Measurements from ENCODE around the gene ANKEF1.
A peak's percentile ranks its signal among the peaks of the same experiment; 100 is the strongest.
"Not testable (repeated sequence)": the region's sequence is repeated elsewhere in the genome, so short reads cannot be mapped to it uniquely, and the experiment has no call there.

The ANKEF1 gene

DNA sequence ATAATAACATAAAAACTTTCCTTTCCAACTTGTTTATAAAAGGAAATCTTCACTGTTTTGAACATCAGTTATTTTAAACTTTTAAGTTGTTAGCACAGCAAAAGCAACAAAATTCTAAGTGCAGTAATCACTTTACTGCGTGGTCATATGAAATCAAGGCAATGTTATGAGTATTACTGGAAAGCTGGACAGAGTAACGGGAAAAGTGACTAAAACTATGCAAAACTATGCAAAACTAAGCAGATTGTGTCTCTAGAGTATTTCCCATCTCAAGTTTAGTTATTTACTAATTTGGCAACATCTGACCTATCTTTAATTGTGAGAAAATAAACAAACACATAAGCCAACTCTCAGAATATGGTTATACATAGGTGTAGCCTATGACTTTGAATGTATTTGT, 10.9 kb upstream of the ANKEF1 start:
- no peak overlapping the region for H3K4me3 ChIP-seq (ENCODE audit: low read length)
- TF ChIP-seq, protein P1, sequence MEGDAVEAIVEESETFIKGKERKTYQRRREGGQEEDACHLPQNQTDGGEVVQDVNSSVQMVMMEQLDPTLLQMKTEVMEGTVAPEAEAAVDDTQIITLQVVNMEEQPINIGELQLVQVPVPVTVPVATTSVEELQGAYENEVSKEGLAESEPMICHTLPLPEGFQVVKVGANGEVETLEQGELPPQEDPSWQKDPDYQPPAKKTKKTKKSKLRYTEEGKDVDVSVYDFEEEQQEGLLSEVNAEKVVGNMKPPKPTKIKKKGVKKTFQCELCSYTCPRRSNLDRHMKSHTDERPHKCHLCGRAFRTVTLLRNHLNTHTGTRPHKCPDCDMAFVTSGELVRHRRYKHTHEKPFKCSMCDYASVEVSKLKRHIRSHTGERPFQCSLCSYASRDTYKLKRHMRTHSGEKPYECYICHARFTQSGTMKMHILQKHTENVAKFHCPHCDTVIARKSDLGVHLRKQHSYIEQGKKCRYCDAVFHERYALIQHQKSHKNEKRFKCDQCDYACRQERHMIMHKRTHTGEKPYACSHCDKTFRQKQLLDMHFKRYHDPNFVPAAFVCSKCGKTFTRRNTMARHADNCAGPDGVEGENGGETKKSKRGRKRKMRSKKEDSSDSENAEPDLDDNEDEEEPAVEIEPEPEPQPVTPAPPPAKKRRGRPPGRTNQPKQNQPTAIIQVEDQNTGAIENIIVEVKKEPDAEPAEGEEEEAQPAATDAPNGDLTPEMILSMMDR (IDR thresholded peaks at IDR 0.05; ENCODE audit: insufficient read depth, low read depth, low read length, missing control alignments): no peak
- no peak for DNase-seq (ENCODE audit: low read depth)

DNA sequence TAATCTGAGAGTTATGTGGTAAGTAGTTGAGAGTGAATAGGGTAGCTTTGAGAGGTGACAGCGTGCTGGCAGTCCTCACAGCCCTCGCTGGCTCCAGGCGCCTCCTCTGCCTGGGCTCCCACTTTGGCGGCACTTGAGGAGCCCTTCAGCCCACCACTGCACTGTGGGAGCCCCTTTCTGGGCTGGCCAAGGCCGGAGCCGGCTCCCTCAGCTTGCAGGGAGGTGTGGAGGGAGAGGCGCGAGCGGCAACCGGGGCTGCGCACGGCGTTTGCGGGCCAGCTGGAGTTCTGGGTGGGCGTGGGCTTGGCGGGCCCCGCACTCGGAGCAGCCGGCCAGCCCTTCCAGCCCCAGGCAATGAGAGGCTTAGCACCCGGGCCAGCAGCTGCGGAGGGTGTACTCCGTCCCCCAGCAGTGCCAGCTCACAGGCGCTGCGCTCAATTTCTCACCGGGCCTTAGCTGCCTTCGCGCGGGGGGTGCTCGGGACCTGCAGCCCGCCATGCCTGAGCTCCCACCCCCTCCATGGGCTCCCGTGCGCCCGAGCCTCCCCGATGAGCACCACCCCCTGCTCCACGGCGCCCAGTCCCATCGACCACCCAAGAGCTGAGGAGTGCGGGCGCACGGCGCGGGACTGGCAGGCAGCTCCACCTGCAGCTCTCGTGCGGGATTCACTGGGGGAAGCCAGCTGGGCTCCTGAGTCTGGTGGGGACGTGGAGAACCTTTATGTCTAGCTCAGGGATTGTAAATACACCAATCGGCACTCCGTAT, 3.2 kb upstream of the ANKEF1 start:
- DNase-seq (ENCODE audit: low read depth); H3K4me3 ChIP-seq (ENCODE audit: low read length): not testable (repeated sequence)

DNA sequence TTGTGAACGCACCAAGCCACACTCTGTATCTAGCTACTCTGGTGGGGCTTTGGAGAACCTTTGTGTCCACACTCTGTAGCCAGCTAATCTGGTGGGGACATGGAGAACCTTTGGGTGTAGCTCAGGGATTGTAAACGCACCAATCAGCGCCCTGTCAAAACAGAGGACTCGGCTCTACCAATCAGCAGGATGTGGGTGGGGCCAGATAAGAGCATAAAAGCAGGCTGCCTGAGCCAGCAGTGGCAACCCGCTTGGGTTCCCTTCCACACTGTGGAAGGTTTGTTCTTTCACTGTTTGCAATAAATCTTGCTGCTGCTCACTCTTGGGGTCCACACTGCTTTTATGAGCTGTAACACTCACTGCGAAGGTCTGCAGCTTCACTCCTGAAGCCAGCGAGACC, 2.5 kb upstream of the ANKEF1 start:
- not testable (repeated sequence) for H3K4me3 ChIP-seq (ENCODE audit: low read length); DNase-seq (ENCODE audit: low read depth)

DNA sequence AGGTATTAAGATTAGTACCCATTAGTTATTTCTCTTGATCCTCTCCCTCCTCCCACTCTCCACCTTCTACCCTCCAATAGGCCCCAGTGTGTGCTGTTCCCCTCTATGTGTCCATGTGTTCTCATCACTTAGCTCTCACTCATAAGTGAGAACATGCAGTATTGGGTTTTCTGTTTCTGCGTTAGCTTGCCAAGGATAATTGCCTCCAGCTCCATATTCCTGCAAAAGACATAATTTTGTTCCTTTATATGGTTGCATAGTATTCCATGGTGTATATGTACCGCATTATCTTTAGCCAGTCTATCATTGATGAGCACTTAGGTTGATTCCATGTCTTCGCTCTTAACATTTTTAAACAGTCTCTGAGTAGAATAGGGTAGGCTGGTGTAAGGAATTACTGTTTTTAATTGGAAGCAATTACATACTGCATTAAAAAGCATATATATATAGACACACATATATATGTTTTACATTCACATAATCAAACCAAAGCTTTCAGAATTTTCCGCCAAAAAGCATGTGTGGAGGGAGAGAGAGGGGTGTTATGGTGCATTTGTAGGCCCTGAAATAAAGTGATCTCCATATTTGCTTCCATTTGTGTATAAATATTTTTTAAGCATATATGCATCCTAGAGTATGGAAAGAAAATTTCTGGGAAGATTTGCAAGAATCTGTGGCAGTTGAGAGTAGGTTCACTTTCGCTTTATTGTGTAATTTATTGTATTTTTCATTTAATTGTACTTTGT, 709 bp upstream of the ANKEF1 start:
- no peak overlapping the region for H3K4me3 ChIP-seq (ENCODE audit: low read length)
- TF ChIP-seq, protein P1 (IDR thresholded peaks at IDR 0.05; ENCODE audit: insufficient read depth, low read depth, low read length, missing control alignments): no peak
- no peak for DNase-seq (ENCODE audit: low read depth)

DNA sequence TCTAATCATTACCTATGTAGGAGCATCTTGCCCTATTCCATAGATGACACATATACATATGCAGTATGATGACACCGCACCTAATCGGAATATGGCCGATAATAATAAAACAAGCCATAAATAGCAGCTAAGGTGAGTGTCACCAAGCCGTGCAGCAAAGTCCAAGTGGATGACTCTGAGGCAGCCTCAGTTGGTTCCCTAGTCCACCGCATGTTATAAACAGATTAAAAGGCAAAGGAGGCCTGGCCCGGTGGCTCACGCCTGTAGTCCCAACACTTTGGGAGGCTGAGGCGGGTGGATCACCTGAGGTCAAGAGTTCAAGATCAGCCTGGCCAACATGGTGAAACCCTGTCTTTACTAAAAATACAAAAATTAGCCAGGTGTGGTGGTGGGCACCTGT, 1.5 kb downstream of the ANKEF1 start:
- DNase-seq (ENCODE audit: low read depth); H3K4me3 ChIP-seq (ENCODE audit: low read length): not testable (repeated sequence)

DNA sequence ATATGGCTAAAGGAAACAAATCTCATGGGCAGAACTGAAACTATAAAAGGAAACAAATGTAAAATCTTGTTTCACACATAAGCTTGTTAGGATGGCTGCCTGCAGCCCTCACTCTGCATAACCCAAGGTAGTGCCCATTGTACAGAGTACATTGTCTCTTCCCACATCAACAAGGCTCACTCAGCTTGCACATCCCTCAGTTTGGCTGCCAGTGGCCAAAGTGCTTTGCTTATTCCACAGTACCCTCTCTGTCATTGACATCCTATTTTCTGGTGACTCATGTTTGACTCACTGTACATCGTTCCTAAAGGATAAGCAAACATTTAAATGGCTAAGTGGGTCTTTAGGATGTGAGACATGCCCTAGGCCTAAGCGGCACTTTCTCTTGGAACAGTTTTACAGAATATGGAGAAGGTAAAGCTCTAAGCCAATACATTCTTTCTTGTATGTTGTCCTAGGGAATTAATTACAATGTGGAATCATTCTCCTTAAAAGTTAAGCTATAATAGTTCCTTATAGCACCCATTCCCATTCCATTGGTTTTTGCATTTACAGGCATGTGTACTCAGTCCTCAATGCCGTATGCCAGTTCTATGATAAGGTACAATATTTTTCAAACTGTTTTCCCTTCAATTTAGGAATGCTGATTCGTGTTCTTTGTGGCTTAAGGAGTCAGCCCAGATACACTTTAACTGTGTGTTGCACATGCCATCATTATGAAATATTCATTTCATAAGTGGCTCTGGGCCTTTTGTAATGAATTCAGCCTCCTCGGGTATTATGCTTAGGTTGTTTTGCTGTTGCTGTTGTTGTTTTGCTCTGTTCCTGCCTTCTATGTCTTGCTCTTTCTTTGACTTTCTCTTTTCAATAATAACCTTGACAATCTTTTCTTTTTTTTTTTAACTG, 5.5 kb downstream of the ANKEF1 start:
- TF ChIP-seq, protein P1 (IDR thresholded peaks at IDR 0.05; ENCODE audit: insufficient read depth, low read depth, low read length, missing control alignments): no peak

DNA sequence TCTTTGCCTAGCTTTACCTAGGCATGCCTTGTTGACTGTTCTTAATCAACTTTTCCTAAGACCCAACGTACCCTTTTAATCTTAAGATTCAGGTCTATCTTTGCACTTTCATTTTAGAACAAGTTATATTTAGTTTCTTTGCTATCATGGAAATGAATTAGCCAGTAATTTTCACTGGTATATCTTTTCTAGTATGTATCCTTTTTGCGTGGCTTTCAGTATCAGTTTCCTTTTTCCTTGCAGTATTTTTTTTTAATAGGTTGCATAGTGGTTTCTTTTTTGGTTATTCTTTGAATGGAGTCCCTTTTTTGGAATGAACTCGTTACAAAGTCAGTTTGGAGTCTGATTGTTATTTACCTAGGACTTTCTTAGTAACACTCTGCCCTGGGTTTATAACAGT, 7.3 kb downstream of the ANKEF1 start:
- DNase-seq (ENCODE audit: low read depth): no peak
- TF ChIP-seq, protein P1 (IDR thresholded peaks at IDR 0.05; ENCODE audit: insufficient read depth, low read depth, low read length, missing control alignments): no peak
- no peak overlapping the region for H3K4me3 ChIP-seq (ENCODE audit: low read length)

More for the DNA sequence above, 5.5 kb downstream of the ANKEF1 start:
- H3K4me3 ChIP-seq (ENCODE audit: low read length): no peak overlapping the region
- peak; percentile 79 for DNase-seq (ENCODE audit: low read depth)

DNA sequence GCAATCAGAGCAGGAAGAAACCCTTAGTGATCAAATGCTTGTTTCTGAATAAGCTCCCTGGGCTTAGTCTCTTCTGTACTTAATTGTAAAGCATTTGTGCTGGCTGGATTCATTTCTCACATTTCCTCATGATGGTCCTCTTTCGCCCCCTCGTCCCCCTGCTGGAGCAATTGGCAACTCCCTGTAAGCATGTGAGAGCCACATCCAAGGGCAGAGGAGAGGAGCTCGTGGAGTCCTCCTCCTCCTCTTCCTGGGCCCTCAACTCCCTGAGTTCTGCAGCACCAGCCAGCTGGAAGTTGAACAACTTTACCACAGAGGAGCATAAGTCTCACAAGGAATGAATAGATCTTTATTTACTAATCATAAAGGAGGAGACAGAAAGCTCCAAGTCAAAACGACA, 12.6 kb downstream of the ANKEF1 start:
- TF ChIP-seq, protein P1 (IDR thresholded peaks at IDR 0.05; ENCODE audit: insufficient read depth, low read depth, low read length, missing control alignments): peak; percentile 9
- no peak overlapping the region for H3K4me3 ChIP-seq (ENCODE audit: low read length)
- no peak for DNase-seq (ENCODE audit: low read depth)
